HL-60 (cell line): ENCODE data around the gene PCSK7.

ENCODE experiments used
- DNase-seq, 2 experiments: peaks; one replicate each; pipeline ENCODE4 v3.0.0-alpha.2; 2010 to 2020; ENCODE audit warnings: low read depth in 1 of 2, low spot score in 1 of 2
- H3K27ac ChIP-seq: fragments of 250-450 bp; sonication (Bioruptor Pico); replicated peaks from 2 replicates; pipeline ENCODE4 v1.5.1; 2020; ENCODE audit warnings: mild to moderate bottlenecking, moderate library complexity
- H3K27me3 ChIP-seq: fragments of 250-450 bp; sonication (Bioruptor Pico); 2 replicates; pipeline ENCODE4 v1.5.1; 2021; ENCODE audit warnings: mild to moderate bottlenecking, moderate library complexity; ENCODE audit not compliant: insufficient read depth, poor library complexity, severe bottlenecking
- H3K4me3 ChIP-seq: replicated peaks from 2 replicates; pipeline ENCODE4 v1.5.1; 2011; ENCODE audit warnings: mild to moderate bottlenecking, control low read depth, low read length; ENCODE audit not compliant: insufficient read depth
- GABPA ChIP-seq: IDR thresholded peaks from 2 replicates; pipeline ENCODE4 v1.6.1; 2012; ENCODE audit warnings: low read depth
- POLR2AphosphoS5 ChIP-seq: IDR thresholded peaks from 2 replicates; pipeline ENCODE4 v1.6.1; 2012; ENCODE audit warnings: low read depth
- SPI1 ChIP-seq: IDR thresholded peaks from 2 replicates; pipeline ENCODE4 v1.6.1; 2012; ENCODE audit warnings: low read depth, mild to moderate bottlenecking, borderline replicate concordance
- TF ChIP-seq, protein P1 (sequence below): IDR thresholded peaks from one replicate; pipeline ENCODE4 v1.5.1; 2011; ENCODE audit warnings: low read length, control low read depth, inconsistent platforms; ENCODE audit not compliant: insufficient read depth
- TF ChIP-seq, protein P2 (sequence below): IDR thresholded peaks from 2 replicates; pipeline ENCODE4 v1.6.1; 2012; ENCODE audit warnings: low read depth; ENCODE audit not compliant: insufficient replicate concordance

PCSK7 gene

DNA sequence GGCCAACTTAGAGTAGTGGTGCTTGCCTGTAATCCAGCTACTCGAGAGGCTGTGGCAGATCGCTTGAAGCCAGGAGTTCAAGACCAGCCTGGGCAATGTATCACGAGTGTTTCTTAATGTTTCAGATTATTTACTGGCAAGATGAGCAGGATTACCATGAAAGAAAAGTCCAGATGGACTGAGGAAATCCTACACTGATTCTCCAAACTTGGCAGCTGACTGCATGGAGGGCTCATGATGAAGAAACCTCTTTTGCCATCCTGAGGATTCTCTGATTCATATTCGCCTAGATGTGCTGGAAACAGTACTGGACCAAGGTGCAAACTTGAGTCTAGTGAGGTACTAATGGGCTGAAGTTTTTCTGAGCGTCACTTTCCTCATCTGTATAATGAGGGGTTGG, 56.1 kb downstream of the PCSK7 start:
- TF ChIP-seq, protein P1, sequence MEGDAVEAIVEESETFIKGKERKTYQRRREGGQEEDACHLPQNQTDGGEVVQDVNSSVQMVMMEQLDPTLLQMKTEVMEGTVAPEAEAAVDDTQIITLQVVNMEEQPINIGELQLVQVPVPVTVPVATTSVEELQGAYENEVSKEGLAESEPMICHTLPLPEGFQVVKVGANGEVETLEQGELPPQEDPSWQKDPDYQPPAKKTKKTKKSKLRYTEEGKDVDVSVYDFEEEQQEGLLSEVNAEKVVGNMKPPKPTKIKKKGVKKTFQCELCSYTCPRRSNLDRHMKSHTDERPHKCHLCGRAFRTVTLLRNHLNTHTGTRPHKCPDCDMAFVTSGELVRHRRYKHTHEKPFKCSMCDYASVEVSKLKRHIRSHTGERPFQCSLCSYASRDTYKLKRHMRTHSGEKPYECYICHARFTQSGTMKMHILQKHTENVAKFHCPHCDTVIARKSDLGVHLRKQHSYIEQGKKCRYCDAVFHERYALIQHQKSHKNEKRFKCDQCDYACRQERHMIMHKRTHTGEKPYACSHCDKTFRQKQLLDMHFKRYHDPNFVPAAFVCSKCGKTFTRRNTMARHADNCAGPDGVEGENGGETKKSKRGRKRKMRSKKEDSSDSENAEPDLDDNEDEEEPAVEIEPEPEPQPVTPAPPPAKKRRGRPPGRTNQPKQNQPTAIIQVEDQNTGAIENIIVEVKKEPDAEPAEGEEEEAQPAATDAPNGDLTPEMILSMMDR = no peak
- Histone ChIP-seq H3K27me3 (no peaks in the 10 kb centered on the region), H3K27ac (no peak overlapping the region), H3K4me3 (no peak overlapping the region)
- no peak for DNase-seq

DNA sequence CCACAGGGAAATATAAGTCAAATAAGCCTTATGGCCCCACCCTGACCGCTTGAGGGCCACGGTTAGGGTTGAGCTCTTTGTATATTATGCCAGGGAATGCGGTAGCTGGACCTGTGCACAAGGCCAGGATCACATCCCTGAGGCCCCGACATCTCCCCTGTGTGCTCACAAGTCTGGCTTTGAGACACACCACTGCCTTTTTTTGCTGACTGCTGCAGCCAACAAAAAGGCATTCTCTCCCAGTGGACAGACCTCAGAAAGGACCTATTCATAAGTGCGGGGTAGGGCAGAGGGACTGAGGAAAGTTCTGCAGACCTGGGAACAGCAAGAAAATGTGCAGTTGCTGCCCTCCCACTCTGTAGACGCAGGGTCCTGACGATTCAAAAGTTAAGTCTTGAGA, 56.8 kb downstream of the PCSK7 start:
- DNase-seq = no peak
- Histone ChIP-seq H3K27ac (no peak overlapping the region), H3K27me3 (no peaks in the 10 kb centered on the region), H3K4me3 (no peak overlapping the region)
- TF ChIP-seq, protein P1 = no peak
- TF ChIP-seq POLR2AphosphoS5 (no peak), SPI1 (no peak), GABPA (no peak)
- TF ChIP-seq, protein P2, sequence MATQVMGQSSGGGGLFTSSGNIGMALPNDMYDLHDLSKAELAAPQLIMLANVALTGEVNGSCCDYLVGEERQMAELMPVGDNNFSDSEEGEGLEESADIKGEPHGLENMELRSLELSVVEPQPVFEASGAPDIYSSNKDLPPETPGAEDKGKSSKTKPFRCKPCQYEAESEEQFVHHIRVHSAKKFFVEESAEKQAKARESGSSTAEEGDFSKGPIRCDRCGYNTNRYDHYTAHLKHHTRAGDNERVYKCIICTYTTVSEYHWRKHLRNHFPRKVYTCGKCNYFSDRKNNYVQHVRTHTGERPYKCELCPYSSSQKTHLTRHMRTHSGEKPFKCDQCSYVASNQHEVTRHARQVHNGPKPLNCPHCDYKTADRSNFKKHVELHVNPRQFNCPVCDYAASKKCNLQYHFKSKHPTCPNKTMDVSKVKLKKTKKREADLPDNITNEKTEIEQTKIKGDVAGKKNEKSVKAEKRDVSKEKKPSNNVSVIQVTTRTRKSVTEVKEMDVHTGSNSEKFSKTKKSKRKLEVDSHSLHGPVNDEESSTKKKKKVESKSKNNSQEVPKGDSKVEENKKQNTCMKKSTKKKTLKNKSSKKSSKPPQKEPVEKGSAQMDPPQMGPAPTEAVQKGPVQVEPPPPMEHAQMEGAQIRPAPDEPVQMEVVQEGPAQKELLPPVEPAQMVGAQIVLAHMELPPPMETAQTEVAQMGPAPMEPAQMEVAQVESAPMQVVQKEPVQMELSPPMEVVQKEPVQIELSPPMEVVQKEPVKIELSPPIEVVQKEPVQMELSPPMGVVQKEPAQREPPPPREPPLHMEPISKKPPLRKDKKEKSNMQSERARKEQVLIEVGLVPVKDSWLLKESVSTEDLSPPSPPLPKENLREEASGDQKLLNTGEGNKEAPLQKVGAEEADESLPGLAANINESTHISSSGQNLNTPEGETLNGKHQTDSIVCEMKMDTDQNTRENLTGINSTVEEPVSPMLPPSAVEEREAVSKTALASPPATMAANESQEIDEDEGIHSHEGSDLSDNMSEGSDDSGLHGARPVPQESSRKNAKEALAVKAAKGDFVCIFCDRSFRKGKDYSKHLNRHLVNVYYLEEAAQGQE = no peak

DNA sequence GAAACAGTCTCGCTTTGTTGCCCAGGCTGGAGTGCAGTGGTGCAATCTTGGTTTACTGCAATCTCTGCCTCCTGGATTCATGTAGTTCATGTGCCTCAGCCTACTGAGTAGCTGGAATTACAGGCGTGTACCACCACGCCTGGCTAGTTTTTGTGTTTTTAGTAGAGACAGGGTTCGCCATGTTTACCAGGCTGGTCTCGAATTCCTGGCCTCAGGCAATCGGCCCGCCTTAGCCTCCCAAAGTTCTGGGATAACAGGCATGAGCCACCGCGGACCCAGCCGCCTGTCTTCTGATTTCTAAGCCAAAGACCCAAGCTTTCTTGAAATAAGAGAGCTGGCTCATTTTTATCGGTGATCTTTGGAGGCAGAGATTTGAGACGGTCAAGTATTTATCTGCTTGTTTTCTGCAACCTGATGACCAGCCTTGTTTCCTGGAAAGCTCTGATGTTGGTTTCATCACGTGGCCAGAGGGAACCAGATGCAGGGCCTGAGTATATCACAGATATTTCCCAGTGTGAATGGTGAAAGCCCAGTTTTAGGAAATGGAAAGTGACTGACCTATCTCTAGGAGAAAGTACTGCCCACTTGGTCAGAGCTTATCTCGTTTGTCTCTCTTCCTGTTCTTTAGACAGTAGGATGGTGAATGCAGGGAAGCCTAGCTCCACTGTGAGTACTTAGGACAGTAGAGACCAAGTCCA, 59.0 kb downstream of the PCSK7 start:
- H3K27me3 ChIP-seq = no peaks in the 10 kb centered on the region
- TF ChIP-seq, protein P1 = no peak
- TF ChIP-seq SPI1 (no peak), POLR2AphosphoS5 (no peak), GABPA (no peak)
- TF ChIP-seq, protein P2 = no peak
- H3K27ac ChIP-seq = no peak overlapping the region
- H3K4me3 ChIP-seq = no peak overlapping the region
- no peak for DNase-seq

DNA sequence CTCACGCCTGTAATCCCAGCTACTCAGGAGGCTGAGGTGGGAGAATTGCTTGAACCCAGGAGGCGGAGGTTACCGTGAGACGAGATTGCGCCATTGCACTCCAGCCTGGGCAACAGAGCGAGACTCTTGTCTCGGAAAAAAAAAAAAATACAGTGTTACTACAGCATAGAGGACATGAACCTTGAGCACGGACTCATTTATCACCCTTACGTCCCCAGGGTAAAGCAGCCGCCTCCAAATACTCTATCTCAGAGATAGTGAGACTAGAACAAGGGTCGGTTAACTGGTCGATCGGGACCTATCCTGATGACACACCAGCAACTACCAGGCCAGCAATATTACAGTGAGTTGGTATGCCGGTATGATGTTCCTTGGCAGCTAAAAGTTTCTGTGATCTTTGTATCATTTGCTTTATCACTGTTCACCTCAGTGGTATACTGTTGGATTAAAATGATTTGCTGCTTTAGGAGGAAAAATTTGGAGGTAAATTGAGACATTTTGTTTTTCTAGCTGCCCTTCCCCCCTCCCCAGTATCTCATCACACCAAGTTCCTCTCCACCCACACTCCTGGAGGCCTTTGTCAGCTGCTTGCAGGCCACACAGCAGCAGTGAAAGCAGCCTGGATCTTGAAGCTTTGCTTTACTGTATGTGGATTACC, 60.3 kb downstream of the PCSK7 start:
- no peak overlapping the region for H3K27ac ChIP-seq
- DNase-seq = no peak
- no peak overlapping the region for H3K4me3 ChIP-seq
- TF ChIP-seq POLR2AphosphoS5 (no peak), SPI1 (no peak), GABPA (no peak)
- TF ChIP-seq, protein P1 = no peak
- TF ChIP-seq, protein P2 = no peak
- H3K27me3 ChIP-seq = no peaks in the 10 kb centered on the region
